Hair follicle dermal papilla cell (primary cell): ENCODE data around the gene TMEM208. TPM values are rescaled to one million over a fixed set of nuclear protein-coding genes. Genes with fewer than 3 reads are reported as not detected.

Experiments
- small RNA-seq: library from RNA; depleted of rRNA; stranded (forward); fragments of <200 nt; gene quantifications from one replicate; pipeline ENCODE3, GENCODE V24; 2012
- total RNA-seq: library from RNA; depleted of rRNA; stranded (reverse); fragments of >200 nt; gene quantifications from 2 replicates; pipeline ENCODE4 v1.2.3, GENCODE V29; 2012

Gene TMEM208
- total RNA-seq, result 26.4 and 27.9 TPM in 2 replicates

GRCh38 chr16:67226804-67227566 is at the start of gene TMEM208:
Gene TMEM208 (plus strand): TSS chr16:67227130. CDS start chr16:67227219, 89 bp downstream.

DNA sequence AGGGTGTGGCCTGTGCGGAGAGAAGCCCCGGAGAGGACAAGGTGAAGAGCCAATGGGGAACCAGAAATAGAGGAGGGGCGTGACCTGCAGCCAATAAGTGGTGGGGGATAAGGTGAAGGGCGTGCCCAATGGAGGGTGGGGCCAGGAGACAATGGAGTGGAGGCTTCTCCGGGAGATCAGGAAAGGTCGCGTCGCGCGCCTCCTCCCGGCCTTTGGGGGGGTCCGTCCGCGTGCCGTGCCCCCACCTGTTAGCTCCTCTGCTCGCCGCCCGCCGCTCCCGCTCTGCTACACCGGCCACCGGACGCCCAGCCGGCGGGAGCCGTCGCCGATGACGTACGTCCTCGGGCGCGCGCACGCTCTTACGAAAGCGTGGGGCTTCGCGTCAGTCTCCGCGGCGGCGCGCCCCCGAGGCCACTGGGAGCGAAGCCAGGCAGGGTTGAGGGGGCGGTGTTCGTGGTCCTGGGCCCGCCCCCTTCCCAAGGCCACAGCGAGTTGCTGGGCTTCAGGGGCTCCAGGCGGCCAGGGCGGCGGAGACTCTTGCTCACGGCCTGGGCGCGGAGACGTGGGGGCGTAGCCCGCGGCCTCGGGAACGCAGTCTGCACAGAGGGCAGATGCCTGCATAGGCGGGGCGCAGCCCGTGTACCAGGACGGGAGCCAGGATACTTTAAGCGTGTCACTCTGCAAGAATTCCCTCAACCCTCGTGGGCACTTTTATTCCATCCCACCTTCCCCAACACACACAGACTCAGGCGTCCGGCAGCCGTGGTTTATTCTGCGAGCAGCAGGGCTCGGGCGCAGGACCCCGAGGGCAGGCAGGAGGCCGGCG is 43.1 kb upstream of the TMEM208 start, which contains the start of gene MATCAP1:
Gene MATCAP1 (minus strand): TSS at position 337 of the 826 bp plus-strand sequence. CDS start 3,353 bp downstream, outside the sequence.

DNA sequence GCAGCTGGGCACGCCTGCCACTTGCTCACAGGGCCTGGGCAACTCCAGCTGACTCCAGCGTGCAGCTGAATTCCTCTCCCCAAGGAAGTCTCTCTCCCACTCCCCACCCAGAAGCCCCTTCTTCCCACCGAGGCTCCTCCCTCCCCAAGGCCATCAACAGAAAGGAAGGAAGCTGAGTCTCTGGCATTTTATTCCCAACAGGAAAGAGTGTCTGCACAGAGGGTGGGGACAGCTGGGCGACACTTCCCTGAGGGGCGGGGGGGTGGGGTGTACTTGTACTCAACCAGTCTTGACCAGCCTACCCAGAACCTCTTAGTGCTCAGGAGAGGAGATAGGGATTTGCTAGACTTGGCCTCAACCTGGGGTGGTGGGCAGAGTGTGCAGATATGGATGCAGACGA is 36.9 kb upstream of the TMEM208 start, which contains the start of gene EXOC3L1:
Gene EXOC3L1 (minus strand): TSS at position 96 of the 400 bp plus-strand sequence. CDS start 460 bp downstream, outside the sequence.

DNA sequence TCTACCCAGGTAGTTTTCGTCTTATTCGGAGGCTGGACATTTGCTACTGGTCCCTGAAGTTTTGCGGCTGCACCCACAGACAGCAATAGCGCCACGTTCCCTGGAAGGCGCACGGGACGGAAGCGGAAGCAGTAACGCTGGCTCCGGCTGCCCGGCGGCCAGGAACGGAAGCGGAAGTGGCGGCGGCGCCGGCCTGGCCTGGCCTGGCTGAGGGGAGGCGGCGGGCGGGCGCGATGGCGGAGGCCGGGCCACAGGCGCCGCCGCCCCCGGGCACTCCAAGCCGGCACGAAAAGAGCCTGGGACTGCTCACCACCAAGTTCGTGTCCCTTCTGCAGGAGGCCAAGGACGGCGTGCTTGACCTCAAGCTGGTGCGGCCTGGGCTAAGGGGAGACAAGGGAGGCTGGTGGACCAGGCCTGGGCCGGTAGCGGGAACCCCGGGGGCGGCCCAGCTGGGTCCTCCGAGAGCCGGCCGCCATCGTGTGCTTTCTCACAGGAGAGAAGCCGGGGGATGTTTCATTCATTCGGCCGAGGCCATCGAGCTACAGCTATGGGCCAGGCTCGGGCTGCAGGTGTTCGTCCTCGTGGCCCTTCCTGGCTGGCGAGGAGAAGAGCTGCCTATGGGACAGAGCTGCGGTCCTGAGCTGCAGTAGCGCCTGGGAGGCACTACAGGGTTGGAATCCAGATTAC is 34.8 kb upstream of the TMEM208 start, which contains the start of gene E2F4:
Gene E2F4 (plus strand): TSS at position 161 of the 687 bp plus-strand sequence. CDS start 73 bp downstream, at position 234.

GRCh38 chr16:67199011-67199807 is 27.7 kb upstream of the TMEM208 start, which contains the start of gene ELMO3:
Gene ELMO3 (plus strand): TSS chr16:67199131. CDS start chr16:67199327, 196 bp downstream.

GRCh38 chr16:67247192-67248072 is 20.5 kb downstream of the TMEM208 start, which contains the start of gene FHOD1:
Gene FHOD1 (minus strand): TSS chr16:67247481. CDS start chr16:67247410, 71 bp downstream.

GRCh38 chr16:67248401-67249177 is 21.7 kb downstream of the TMEM208 start, which contains the start of gene SLC9A5:
Gene SLC9A5 (plus strand): TSS chr16:67248979. CDS start chr16:67249015, 36 bp downstream.

Small RNA genes lying within 50 kb of the gene (small RNA-seq; reads per million reads assigned to genes)
- gene MIR328, result 0.82 reads per million, percentile 12 among the genes with 10 or more reads in this experiment

Other genes with a start within 250 kb of the TMEM208 start
- gene CES4A, start 238.5 kb upstream of the TMEM208 start, total RNA-seq, result 6.8 and 7.5 TPM in 2 replicates
- 42.9 and 47.7 TPM in 2 replicates for gene CBFB, start 198.0 kb upstream of the TMEM208 start, total RNA-seq
- gene PHAF1, start 117.2 kb upstream of the TMEM208 start, total RNA-seq, result 16.5 and 17.0 TPM in 2 replicates
- gene B3GNT9, start 76.1 kb upstream of the TMEM208 start, total RNA-seq, result 74.3 and 86.0 TPM in 2 replicates
- gene TRADD, start 67.2 kb upstream of the TMEM208 start, total RNA-seq, result 17.4 and 20.5 TPM in 2 replicates
- gene FBXL8, start 67.2 kb upstream of the TMEM208 start, total RNA-seq, result 14.8 and 18.7 TPM in 2 replicates
- gene HSF4, start 62.4 kb upstream of the TMEM208 start, total RNA-seq, result 4.5 and 9.6 TPM in 2 replicates
- 14.8 and 15.9 TPM in 2 replicates for gene NOL3, start 56.6 kb upstream of the TMEM208 start, total RNA-seq
- gene MATCAP1, start 43.2 kb upstream of the TMEM208 start, total RNA-seq, result 6.3 and 6.6 TPM in 2 replicates
- not detected in 2 replicates for gene EXOC3L1, start 37.0 kb upstream of the TMEM208 start, total RNA-seq
- gene E2F4, start 35.0 kb upstream of the TMEM208 start, total RNA-seq, result 74.0 and 82.8 TPM in 2 replicates
- gene ELMO3, start 28.0 kb upstream of the TMEM208 start, total RNA-seq, result 0.36 and 0.49 TPM in 2 replicates
- gene FHOD1, start 20.4 kb downstream of the TMEM208 start, total RNA-seq, result 24.5 and 36.9 TPM in 2 replicates
- 3.0 and 4.1 TPM in 2 replicates for gene SLC9A5, start 21.8 kb downstream of the TMEM208 start, total RNA-seq
- gene PLEKHG4, start 52.4 kb downstream of the TMEM208 start, total RNA-seq, result 52.7 and 60.0 TPM in 2 replicates
- under 0.01 TPM in 1 of 2 replicates, not detected in the other for gene KCTD19, start 99.6 kb downstream of the TMEM208 start, total RNA-seq
- gene LRRC36, start 99.7 kb downstream of the TMEM208 start, total RNA-seq, result 0.49 TPM in 1 of 2 replicates, not detected in the other
- 0.65 and 0.97 TPM in 2 replicates for gene TPPP3, start 166.4 kb downstream of the TMEM208 start, total RNA-seq
- 14.7 and 15.3 TPM in 2 replicates for gene ZDHHC1, start 189.3 kb downstream of the TMEM208 start, total RNA-seq
- not detected in 2 replicates for gene HSD11B2, start 204.0 kb downstream of the TMEM208 start, total RNA-seq